Fibroblast of lung (primary cell): Measurements from ENCODE around the gene PATE2.

Source experiments
- EZH2 ChIP-seq: IDR thresholded peaks from 2 replicates; pipeline ENCODE4 v1.5.1; 2012; ENCODE audit warnings: low read length, control low read depth, mild to moderate bottlenecking; ENCODE audit errors: missing control alignments
- TF ChIP-seq, protein P1 (sequence below), 2 donors: IDR thresholded peaks in 1 of 2; conservative IDR thresholded peaks in 1 of 2; 1 replicate in 1 of 2; 2 replicates in 1 of 2; pipeline ENCODE4 v1.5.1; 2011 to 2012; ENCODE audit warnings: low read length in 2 of 2, control low read depth in 1 of 2, inconsistent platforms in 1 of 2, low read depth in 1 of 2, mild to moderate bottlenecking in 1 of 2

DNA sequence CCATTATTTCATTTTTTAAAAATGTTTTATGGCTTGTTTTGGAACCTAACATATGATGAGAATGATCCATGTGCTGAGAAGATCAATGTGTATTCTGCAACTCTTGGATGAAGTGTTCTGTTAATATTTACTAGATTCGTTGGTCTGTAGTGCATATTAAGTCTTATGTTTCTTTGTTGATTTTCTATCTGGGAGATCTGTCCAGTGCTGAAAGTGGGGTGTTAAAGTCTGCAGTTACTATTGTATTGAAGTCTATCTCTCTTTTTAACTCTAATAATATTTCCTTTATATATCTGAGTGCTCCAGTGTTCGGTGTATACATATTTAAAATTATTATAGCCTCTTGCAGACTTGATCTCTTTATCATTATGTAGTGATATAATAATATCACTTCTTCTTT lies 21.2 kb upstream of the PATE2 start:
- no peak for TF ChIP-seq EZH2
- TF ChIP-seq, protein P1, sequence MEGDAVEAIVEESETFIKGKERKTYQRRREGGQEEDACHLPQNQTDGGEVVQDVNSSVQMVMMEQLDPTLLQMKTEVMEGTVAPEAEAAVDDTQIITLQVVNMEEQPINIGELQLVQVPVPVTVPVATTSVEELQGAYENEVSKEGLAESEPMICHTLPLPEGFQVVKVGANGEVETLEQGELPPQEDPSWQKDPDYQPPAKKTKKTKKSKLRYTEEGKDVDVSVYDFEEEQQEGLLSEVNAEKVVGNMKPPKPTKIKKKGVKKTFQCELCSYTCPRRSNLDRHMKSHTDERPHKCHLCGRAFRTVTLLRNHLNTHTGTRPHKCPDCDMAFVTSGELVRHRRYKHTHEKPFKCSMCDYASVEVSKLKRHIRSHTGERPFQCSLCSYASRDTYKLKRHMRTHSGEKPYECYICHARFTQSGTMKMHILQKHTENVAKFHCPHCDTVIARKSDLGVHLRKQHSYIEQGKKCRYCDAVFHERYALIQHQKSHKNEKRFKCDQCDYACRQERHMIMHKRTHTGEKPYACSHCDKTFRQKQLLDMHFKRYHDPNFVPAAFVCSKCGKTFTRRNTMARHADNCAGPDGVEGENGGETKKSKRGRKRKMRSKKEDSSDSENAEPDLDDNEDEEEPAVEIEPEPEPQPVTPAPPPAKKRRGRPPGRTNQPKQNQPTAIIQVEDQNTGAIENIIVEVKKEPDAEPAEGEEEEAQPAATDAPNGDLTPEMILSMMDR (conservative IDR thresholded peaks at IDR 0.05 in 1 of 2, IDR thresholded peaks at IDR 0.05 in 1 of 2; ENCODE audit: low read depth in 1 of 2, low read length in 2 of 2): no peak
